Mesothelial cell of epicardium (in vitro differentiated cells): ENCODE results near the gene BMP6. TPM values are rescaled to one million over a fixed set of nuclear protein-coding genes. Genes with fewer than 3 reads are reported as not detected.

Source experiments
- DNase-seq, 2 experiments: peaks; one replicate each; pipeline ENCODE4 v3.0.0; 2021; ENCODE audit warnings: low spot score in 2 of 2; ENCODE audit not compliant: unreplicated experiment in 2 of 2
- H3K27ac Mint-ChIP-seq: 2 replicates; pipeline ENCODE4 v1.8.0; 2021; ENCODE audit warnings: mixed read lengths
- H3K27me3 Mint-ChIP-seq: 2 replicates; pipeline ENCODE4 v1.8.0; 2021; ENCODE audit warnings: low read depth, mixed read lengths
- H3K36me3 Mint-ChIP-seq: 2 replicates; pipeline ENCODE4 v1.8.0; 2021; ENCODE audit warnings: mixed read lengths
- H3K4me1 Mint-ChIP-seq: 2 replicates; pipeline ENCODE4 v1.8.0; 2021; ENCODE audit warnings: mixed read lengths
- H3K4me3 Mint-ChIP-seq: 2 replicates; pipeline ENCODE4 v1.8.0; 2021; ENCODE audit warnings: mild to moderate bottlenecking, moderate library complexity, mixed read lengths
- H3K9me3 Mint-ChIP-seq: 2 replicates; pipeline ENCODE4 v1.8.0; 2021; ENCODE audit warnings: mixed read lengths
- total RNA-seq: library from RNA; stranded (reverse); gene quantifications from 3 replicates; pipeline ENCODE4 v1.2.1, GENCODE V29; 2021
- TF ChIP-seq, protein P1 (sequence below): fragments of 200-600 bp; sonication (generic); IDR thresholded peaks from one replicate; pipeline ENCODE4 v1.5.0; 2021; ENCODE audit warnings: antibody characterized with exemption; ENCODE audit not compliant: unreplicated experiment

The BMP6 gene
- total RNA-seq, 1 donor from 2014 or later = 3.6 TPM

DNA sequence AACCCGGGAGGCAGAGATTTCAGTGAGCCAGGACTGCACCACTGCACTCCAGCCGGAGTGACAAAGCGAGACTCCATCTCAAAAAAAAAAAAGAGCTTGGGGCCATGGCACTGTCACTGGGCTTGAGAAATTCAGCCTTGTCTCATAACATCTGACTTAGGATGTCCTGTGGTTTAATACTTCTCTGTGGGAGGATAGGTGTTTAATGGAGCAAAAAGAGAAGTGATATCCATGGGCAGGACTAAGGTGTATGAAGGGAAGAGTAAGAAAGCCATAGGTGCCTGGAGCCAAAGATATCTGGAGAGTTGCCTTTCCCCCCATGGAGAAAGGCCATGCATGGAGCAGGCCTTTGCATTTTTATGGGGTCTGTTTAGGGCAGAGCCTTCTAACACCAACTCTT, 11.2 kb downstream of the BMP6 start:
- Mint-ChIP-seq H3K36me3 (no peaks in the 10 kb centered on the region), H3K4me1 (peaks cover 13% of the 10 kb centered on the region), H3K9me3 (no peaks in the 10 kb centered on the region), H3K27me3 (peaks cover 56% of the 10 kb centered on the region), H3K27ac (no peak overlapping the region), H3K4me3 (no peak overlapping the region)
- TF ChIP-seq, protein P1, sequence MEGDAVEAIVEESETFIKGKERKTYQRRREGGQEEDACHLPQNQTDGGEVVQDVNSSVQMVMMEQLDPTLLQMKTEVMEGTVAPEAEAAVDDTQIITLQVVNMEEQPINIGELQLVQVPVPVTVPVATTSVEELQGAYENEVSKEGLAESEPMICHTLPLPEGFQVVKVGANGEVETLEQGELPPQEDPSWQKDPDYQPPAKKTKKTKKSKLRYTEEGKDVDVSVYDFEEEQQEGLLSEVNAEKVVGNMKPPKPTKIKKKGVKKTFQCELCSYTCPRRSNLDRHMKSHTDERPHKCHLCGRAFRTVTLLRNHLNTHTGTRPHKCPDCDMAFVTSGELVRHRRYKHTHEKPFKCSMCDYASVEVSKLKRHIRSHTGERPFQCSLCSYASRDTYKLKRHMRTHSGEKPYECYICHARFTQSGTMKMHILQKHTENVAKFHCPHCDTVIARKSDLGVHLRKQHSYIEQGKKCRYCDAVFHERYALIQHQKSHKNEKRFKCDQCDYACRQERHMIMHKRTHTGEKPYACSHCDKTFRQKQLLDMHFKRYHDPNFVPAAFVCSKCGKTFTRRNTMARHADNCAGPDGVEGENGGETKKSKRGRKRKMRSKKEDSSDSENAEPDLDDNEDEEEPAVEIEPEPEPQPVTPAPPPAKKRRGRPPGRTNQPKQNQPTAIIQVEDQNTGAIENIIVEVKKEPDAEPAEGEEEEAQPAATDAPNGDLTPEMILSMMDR = no peak
- DNase-seq = no peak

DNA sequence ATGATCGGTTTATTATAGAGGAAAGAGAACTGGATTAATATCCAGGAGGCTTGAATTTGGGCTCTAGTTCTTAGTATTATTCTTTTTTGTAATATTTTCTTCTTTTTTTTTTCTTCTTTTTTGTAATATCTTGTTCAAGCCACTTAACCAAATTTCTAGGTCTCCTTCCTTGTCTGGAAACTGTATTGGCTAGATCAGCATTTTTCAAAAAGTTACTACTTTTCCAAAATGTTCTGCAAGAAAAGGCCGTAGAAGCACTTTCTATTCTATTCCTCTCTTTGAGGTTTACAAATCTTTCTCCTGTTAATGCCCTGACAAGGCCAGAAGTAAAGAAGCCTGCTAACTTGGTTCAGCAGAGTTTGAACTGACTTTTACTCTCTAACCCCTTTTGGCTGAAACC, 12.0 kb downstream of the BMP6 start:
- Mint-ChIP-seq H3K27ac (no peak overlapping the region), H3K9me3 (no peaks in the 10 kb centered on the region), H3K4me3 (no peak overlapping the region), H3K27me3 (peaks cover 59% of the 10 kb centered on the region), H3K4me1 (peaks cover 13% of the 10 kb centered on the region), H3K36me3 (no peaks in the 10 kb centered on the region)
- DNase-seq = no peak
- TF ChIP-seq, protein P1 = no peak

GRCh38 chr6:7742223-7742785, 16.4 kb downstream of the BMP6 start:
- TF ChIP-seq, protein P1 = no peak
- Mint-ChIP-seq H3K4me1 (no peaks in the 10 kb centered on the region), H3K9me3 (no peaks in the 10 kb centered on the region), H3K27ac (no peak overlapping the region), H3K27me3 (peaks cover 55% of the 10 kb centered on the region), H3K4me3 (no peak overlapping the region), H3K36me3 (no peaks in the 10 kb centered on the region)
- DNase-seq = no peak

- no peaks in the 10 kb centered on the region for H3K9me3 Mint-ChIP-seq
- peaks cover 53% of the 10 kb centered on the region for H3K27me3 Mint-ChIP-seq
- H3K36me3 Mint-ChIP-seq = no peaks in the 10 kb centered on the region
- H3K4me3 Mint-ChIP-seq = no peak overlapping the region
- no peaks in the 10 kb centered on the region for H3K4me1 Mint-ChIP-seq
- DNase-seq = no peak
- TF ChIP-seq, protein P1 = no peak
- H3K27ac Mint-ChIP-seq = no peak overlapping the region
These were observed 20.0 kb downstream of the BMP6 start for GRCh38 chr6:7745942-7746341.

DNA sequence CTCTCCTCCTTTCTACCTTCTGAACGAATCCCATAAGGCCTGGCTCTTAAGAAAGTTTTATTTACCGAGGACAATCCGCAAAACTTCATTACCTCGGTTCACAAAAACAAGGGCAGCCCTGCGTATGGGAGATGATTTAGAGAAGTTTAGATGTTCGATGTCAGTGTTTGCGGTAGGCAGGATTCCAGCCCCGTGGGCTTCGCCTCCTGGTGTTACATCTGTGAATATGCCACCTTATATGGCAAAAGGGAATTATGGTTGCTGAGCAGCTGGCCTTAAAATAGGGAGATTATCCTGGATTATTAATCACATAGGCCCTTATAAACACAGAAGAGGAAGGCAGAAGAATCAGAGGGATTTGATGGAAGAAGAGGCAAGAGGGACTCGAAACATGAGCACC, 21.1 kb downstream of the BMP6 start:
- H3K27ac Mint-ChIP-seq = no peak overlapping the region
- H3K4me3 Mint-ChIP-seq = no peak overlapping the region
- no peak for DNase-seq
- H3K9me3 Mint-ChIP-seq = no peaks in the 10 kb centered on the region
- TF ChIP-seq, protein P1 = no peak
- no peaks in the 10 kb centered on the region for H3K36me3 Mint-ChIP-seq
- H3K27me3 Mint-ChIP-seq = peaks cover 55% of the 10 kb centered on the region
- H3K4me1 Mint-ChIP-seq = no peaks in the 10 kb centered on the region

GRCh38 chr6:7747433-7747832, 21.5 kb downstream of the BMP6 start:
- TF ChIP-seq, protein P1 = no peak
- no peak overlapping the region for H3K4me3 Mint-ChIP-seq
- no peak for DNase-seq
- no peaks in the 10 kb centered on the region for H3K9me3 Mint-ChIP-seq
- H3K27me3 Mint-ChIP-seq = peaks cover 55% of the 10 kb centered on the region
- H3K36me3 Mint-ChIP-seq = no peaks in the 10 kb centered on the region
- no peaks in the 10 kb centered on the region for H3K4me1 Mint-ChIP-seq
- no peak overlapping the region for H3K27ac Mint-ChIP-seq
